OCI-LY3 (cell line): ENCODE measurements around the gene CA4.

Source experiments
- H2AFZ ChIP-seq: fragments of 200-600, 300-600 bp; shearing (Covaris generic); 2 replicates; pipeline ENCODE4 v1.6.0; 2014; ENCODE audit warnings: antibody characterized with exemption, low read depth, low read length
- H3K27ac ChIP-seq: fragments of 200-600, 300-600 bp; sonication (generic); 2 replicates; pipeline ENCODE4 v1.5.1; 2014; ENCODE audit warnings: mild to moderate bottlenecking, low read length, moderate library complexity, mixed read lengths
- H3K27me3 ChIP-seq: fragments of 200-600, 300-600 bp; sonication (generic); 2 replicates; pipeline ENCODE4 v1.6.1; 2014; ENCODE audit warnings: low read depth, low read length, mixed read lengths
- H3K36me3 ChIP-seq: fragments of 200-600, 300-600 bp; sonication (generic); replicated peaks from 2 replicates; pipeline ENCODE3; 2014; ENCODE audit warnings: low read depth, low read length, mixed read lengths
- H3K4me1 ChIP-seq: fragments of 300-600, 200-600 bp; sonication (generic); 2 replicates; pipeline ENCODE4 v1.6.1; 2014; ENCODE audit warnings: low read length, mixed read lengths
- H3K4me2 ChIP-seq: fragments of 200-600, 300-600 bp; sonication (generic); 2 replicates; pipeline ENCODE4 v1.6.1; 2014; ENCODE audit warnings: low read length, mixed read lengths
- H3K4me3 ChIP-seq: fragments of 300-600, 200-600 bp; sonication (generic); 2 replicates; pipeline ENCODE4 v1.5.1; 2014; ENCODE audit warnings: antibody characterized with exemption, mild to moderate bottlenecking, low read length, moderate library complexity
- H3K79me2 ChIP-seq: fragments of 300-600, 200-600 bp; shearing (Covaris generic); 2 replicates; pipeline ENCODE4 v1.6.1; 2014; ENCODE audit warnings: mild to moderate bottlenecking, low read length, mixed read lengths
- H3K9ac ChIP-seq: fragments of 300-600, 200-600 bp; shearing (Covaris generic); 2 replicates; pipeline ENCODE4 v1.6.0; 2014; ENCODE audit warnings: mild to moderate bottlenecking, low read length, moderate library complexity
- H3K9me3 ChIP-seq: fragments of 200-600, 300-600 bp; shearing (Covaris generic); 2 replicates; pipeline ENCODE4 v1.6.1; 2014; ENCODE audit warnings: low read length, mixed read lengths; ENCODE audit not compliant: insufficient read depth
- H4K20me1 ChIP-seq: fragments of 200-600, 300-600 bp; sonication (generic); 2 replicates; pipeline ENCODE4 v1.6.1; 2016; ENCODE audit warnings: low read length, mixed read lengths; ENCODE audit not compliant: insufficient read depth
- EZH2phosphoT487 ChIP-seq: fragments of 200-600 bp; shearing (Covaris generic); IDR thresholded peaks from 2 replicates; pipeline ENCODE4 v1.6.1; 2018; ENCODE audit warnings: antibody characterized with exemption, mixed run types, low read depth
- TF ChIP-seq, protein P1 (sequence below): fragments of 200-600, 300-600 bp; sonication (generic); IDR thresholded peaks from 2 replicates; pipeline ENCODE4 v1.5.1; 2014; ENCODE audit warnings: antibody characterized with exemption, low read length, low read depth

The CA4 gene

DNA sequence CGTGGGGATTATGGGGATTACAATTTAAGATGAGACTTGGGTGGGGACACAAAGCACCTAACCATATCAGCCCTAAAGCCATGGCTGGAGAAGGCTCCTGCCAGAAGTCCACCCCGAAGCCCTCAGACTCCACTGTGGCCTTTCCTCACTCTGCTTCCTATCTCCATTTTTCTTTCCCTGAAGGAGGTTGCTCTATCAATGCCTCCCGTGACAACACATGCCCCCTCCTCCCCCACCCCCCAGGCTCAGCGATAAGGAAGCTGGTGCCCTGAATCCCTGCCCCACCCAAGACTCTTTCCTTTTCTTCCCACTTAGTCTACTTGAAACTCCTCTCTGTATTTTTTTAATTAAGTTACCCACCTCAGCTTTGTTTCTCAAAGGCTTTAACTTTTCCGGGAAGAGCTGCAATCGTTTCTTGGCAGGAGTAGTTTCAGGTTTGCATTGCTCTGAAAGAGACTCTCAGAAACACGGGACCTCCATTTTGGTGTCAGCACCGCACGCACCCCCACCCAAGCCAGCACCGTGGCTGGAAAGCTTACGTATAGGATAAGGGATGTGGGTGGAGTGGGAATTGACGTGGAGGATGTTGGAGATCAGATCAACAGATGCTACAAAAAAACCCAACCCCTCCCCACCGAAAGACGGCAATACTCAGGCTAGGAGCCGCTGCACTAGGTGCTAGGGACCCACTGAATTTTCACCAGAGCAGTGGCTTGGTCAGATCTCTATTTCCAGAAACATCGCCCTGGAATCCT is 15.2 kb upstream of the CA4 start:
- Histone ChIP-seq H3K9ac (peak overlapping the region; percentile 48), H3K4me2 (peak overlapping the region; percentile 67), H4K20me1 (no peaks in the 10 kb centered on the region), H3K27me3 (peaks cover 3% of the 10 kb centered on the region; the same call in 1 of the 2 replicates), H2AFZ (0 out of 2 replicates have a peak overlapping the region, but pooled peaks have one; percentile 30), H3K36me3 (no peaks in the 10 kb centered on the region), H3K9me3 (no peaks in the 10 kb centered on the region), H3K79me2 (no peaks in the 10 kb centered on the region), H3K27ac (no peak overlapping the region), H3K4me1 (no peaks in the 10 kb centered on the region), H3K4me3 (peak overlapping the region; percentile 81)
- TF ChIP-seq, protein P1, sequence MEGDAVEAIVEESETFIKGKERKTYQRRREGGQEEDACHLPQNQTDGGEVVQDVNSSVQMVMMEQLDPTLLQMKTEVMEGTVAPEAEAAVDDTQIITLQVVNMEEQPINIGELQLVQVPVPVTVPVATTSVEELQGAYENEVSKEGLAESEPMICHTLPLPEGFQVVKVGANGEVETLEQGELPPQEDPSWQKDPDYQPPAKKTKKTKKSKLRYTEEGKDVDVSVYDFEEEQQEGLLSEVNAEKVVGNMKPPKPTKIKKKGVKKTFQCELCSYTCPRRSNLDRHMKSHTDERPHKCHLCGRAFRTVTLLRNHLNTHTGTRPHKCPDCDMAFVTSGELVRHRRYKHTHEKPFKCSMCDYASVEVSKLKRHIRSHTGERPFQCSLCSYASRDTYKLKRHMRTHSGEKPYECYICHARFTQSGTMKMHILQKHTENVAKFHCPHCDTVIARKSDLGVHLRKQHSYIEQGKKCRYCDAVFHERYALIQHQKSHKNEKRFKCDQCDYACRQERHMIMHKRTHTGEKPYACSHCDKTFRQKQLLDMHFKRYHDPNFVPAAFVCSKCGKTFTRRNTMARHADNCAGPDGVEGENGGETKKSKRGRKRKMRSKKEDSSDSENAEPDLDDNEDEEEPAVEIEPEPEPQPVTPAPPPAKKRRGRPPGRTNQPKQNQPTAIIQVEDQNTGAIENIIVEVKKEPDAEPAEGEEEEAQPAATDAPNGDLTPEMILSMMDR = no peak
- TF ChIP-seq EZH2phosphoT487 = no peak

DNA sequence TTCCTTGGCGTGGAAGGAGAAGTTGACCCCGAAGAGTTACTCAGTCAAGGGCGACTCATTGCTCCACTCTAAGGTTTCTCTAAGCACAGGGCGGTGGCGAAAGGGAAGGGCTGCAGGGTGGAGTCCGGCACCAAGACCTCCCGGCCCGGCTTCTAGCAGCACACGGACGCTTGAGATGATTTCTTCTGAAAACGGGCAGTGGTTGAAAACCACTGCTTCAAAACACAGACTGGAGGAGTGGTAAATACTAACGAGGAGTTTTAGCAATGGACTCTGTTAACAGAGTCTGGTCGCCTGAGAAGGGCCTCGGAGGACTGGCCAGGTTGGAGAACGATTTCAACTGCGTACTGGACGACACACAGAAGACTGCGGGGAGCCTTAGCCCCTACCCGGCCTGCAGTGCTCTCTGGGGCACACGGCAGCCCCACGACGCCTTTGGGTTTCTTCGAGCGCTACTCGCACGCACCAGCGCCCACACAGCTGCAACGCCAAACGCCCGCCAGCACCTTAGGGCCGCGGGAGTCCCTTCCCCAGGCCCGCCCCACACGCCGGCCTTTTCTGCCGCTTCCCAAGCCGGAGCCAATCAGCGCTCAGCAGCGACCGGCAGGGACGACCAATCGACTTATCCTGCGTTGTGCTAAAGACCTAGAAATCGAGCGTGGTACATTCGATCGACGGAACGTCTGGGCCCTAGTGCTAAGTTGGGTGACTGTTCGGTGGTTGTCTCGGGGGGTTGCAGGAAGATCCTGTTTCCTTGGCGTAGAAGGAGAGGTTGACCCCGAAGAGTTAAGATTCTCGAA is 14.4 kb upstream of the CA4 start:
- no peaks in the 10 kb centered on the region for H3K36me3 ChIP-seq
- no peaks in the 10 kb centered on the region for H4K20me1 ChIP-seq
- no peaks in the 10 kb centered on the region for H3K9me3 ChIP-seq
- H3K4me1 ChIP-seq = no peaks in the 10 kb centered on the region
- peak overlapping the region; percentile 48 for H3K9ac ChIP-seq
- TF ChIP-seq, protein P1 = no peak
- TF ChIP-seq EZH2phosphoT487 = no peak
- H3K79me2 ChIP-seq = no peaks in the 10 kb centered on the region
- H3K27ac ChIP-seq = no peak overlapping the region
- peak overlapping the region; percentile 67 for H3K4me2 ChIP-seq
- peak overlapping the region; percentile 81 for H3K4me3 ChIP-seq
- peak overlapping the region; percentile 72 for H2AFZ ChIP-seq
- H3K27me3 ChIP-seq = peaks cover 3% of the 10 kb centered on the region; the same call in 1 of the 2 replicates

DNA sequence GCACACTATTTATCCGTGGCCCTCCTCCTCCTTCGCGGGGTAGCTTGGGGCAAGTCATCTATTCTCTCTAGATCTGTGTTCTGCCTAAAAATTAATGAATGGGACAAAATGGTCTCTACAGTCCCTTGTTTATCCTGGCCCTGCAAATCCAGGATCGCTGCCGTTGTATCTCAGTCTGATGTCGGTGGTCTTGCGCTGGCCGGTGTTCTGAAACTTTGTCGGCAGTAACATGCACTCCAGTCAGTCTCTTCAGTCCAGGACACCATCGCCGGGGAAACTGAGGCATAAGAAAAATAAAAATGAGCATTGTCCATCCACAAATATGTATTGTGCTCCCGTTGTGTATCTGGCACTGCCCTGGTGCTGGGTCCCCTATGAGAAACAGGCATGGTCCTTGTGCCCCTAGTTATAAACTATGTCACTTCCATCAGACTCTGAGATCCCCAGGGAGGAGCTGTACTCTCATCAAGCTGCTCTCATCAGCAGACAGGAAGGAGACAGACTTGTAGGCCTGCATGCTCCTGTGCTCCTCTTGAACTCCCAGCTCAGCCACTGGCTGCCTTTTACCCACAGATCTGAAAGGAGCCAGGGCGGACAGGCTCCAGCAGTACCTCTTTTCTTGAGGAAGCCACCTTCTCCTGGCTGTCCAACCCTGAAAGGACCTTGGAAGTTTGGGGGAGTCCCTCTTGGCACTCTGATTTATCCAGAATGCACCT is 13.7 kb upstream of the CA4 start:
- Histone ChIP-seq H3K36me3 (no peaks in the 10 kb centered on the region), H3K27ac (no peak overlapping the region), H3K79me2 (no peaks in the 10 kb centered on the region), H2AFZ (peak overlapping the region; percentile 72; the same call in 1 of the 2 replicates), H3K9ac (no peak overlapping the region), H3K9me3 (no peaks in the 10 kb centered on the region), H3K4me2 (peak overlapping the region; percentile 67), H3K27me3 (peaks cover 3% of the 10 kb centered on the region; the same call in 1 of the 2 replicates), H3K4me1 (no peaks in the 10 kb centered on the region), H4K20me1 (no peaks in the 10 kb centered on the region), H3K4me3 (peak overlapping the region; percentile 81)
- TF ChIP-seq, protein P1 = no peak
- TF ChIP-seq EZH2phosphoT487 = no peak

DNA sequence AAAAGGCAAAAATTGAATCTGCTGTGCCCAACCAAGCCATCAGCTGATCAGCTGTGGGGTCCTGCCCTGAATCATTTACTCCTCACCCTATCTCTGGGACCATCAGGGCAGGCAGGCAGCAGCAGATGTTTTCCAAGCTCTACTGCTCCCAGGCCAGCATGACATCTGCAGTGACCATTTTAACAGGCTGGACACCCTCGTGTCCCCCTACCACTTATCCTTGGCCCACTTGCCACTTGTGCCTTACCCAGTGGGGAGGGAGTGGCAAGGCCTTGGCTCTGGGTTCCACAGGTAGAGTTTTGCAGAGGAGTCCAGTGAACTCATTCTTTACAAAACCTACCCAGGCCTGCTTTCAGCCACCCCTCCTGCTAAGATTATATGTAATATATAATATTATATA is 12.0 kb upstream of the CA4 start:
- TF ChIP-seq EZH2phosphoT487 = no peak
- TF ChIP-seq, protein P1 = no peak
- Histone ChIP-seq H3K27me3 (peaks cover 3% of the 10 kb centered on the region; the same call in 1 of the 2 replicates), H3K27ac (no peak overlapping the region), H2AFZ (no peak overlapping the region), H3K9me3 (no peaks in the 10 kb centered on the region), H3K9ac (no peak overlapping the region), H3K79me2 (no peaks in the 10 kb centered on the region), H3K4me1 (peaks cover 6% of the 10 kb centered on the region), H4K20me1 (no peaks in the 10 kb centered on the region), H3K36me3 (no peaks in the 10 kb centered on the region), H3K4me3 (no peak overlapping the region), H3K4me2 (no peak overlapping the region)
